Jurkat, Clone E6-1 (cell line): ENCODE results near the gene CPZ.
"Not testable (repeated sequence)": the region's sequence is repeated elsewhere in the genome, so short reads cannot be mapped to it uniquely, and the experiment has no call there.

Source experiments
- DNase-seq: peaks from one replicate; pipeline ENCODE4 v3.0.0-alpha.2; 2011; ENCODE audit warnings: low read depth, low spot score
- H3K4me3 ChIP-seq: 2 replicates; pipeline ENCODE4 v1.5.1; 2011; ENCODE audit warnings: mild to moderate bottlenecking, low read length, control low read depth, moderate library complexity

The CPZ gene

DNA sequence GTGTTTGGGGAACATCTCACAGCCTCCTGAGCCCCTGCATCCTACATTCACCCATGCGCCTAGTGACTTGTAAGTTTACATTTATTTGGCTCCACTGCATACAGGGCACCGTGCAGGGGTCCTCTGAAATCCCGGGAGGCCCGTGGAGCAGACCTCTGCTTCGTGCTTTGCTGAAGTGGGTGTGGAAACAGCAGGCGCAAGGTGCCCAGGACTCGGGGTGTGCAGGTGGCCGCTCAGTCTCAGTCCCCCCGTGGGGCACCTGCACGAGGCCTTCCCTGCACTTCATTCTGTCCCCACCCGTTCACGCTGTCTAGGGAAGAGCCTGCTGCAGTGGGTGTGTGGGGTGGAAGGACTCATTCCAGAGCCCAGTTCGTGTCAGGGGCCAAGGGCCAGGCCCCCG is 28.6 kb downstream of the CPZ start:
- not testable (repeated sequence) for DNase-seq, H3K4me3 ChIP-seq

DNA sequence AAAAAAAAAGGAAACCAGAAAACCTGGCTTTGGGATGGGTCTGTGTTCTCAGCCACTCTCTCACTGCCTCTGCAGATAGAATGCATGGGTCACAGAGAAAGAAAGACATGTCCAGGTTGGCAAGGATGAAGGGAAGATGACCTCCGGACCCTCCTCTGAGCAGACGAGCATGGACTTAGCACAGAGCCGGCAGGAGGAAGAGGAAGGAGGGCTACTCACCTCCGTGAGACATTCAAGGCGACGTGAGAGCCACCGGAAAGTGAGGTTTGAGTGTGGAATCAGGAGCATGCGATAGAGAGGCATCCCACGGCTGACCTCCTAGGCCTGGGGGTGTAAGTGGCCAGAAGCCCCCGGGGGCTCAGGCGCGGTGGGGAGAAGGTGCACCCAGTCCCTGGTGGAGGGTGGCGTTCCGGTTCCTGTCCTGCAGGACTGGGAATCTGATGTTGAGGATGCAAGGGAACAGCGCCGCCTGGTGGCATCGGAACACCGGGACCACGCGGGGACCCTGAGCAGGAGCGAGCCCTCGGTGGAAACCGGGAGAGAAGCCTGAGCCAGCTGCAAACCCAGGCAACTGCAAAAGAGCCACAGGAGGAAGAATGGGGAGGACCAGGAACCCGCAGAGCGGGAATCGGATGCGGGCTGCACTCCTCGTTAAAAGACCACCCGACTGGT is 32.2 kb downstream of the CPZ start:
- DNase-seq, H3K4me3 ChIP-seq: not testable (repeated sequence)

- H3K4me3 ChIP-seq, DNase-seq: not testable (repeated sequence)
These were observed 37.8 kb downstream of the CPZ start for GRCh38 chr4:8630240-8630905.

GRCh38 chr4:8631896-8632295 is 39.3 kb downstream of the CPZ start:
- DNase-seq, H3K4me3 ChIP-seq: not testable (repeated sequence)

GRCh38 chr4:8634773-8635172 is 42.2 kb downstream of the CPZ start:
- DNase-seq, result not testable (repeated sequence)

DNA sequence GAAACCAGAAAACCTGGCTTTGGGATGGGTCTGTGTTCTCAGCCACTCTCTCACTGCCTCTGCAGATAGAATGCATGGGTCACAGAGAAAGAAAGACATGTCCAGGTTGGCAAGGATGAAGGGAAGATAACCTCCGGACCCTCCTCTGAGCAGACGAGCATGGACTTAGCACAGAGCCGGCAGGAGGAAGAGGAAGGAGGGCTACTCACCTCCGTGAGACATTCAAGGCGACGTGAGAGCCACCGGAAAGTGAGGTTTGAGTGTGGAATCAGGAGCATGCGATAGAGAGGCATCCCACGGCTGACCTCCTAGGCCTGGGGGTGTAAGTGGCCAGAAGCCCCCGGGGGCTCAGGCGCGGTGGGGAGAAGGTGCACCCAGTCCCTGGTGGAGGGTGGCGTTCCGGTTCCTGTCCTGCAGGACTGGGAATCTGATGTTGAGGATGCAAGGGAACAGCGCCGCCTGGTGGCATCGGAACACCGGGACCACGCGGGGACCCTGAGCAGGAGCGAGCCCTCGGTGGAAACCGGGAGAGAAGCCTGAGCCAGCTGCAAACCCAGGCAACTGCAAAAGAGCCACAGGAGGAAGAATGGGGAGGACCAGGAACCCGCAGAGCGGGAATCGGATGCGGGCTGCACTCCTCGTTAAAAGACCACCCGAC is 43.5 kb downstream of the CPZ start:
- DNase-seq, H3K4me3 ChIP-seq: not testable (repeated sequence)

More at GRCh38 chr4:8634773-8635172, 42.2 kb downstream of the CPZ start:
- not testable (repeated sequence) for H3K4me3 ChIP-seq

DNA sequence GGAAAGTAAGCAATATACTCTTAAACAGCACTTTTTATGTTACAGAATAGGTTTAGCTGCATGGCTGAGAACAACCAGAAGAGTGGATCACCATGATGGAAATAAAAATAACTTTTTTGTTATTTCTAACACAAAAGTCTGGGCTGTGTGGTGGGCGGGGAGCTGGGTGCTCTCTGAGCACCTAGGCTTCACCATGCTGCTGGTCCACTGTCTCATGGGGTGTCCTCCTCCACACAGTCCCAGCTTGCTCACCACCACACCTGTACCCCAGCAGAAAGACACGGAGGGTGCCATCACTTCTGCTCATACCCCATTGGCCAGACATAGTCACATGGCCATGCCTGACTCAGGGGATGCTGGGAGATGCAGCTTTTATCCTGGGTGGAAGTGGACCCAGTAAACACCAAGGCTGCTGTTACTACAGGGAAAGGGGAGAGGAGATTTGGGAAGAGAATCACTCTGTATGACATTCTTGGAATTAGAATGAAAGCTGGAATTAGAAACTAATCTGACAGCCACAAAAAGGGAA is 45.0 kb downstream of the CPZ start:
- no peak overlapping the region for H3K4me3 ChIP-seq
- DNase-seq, result no peak

DNA sequence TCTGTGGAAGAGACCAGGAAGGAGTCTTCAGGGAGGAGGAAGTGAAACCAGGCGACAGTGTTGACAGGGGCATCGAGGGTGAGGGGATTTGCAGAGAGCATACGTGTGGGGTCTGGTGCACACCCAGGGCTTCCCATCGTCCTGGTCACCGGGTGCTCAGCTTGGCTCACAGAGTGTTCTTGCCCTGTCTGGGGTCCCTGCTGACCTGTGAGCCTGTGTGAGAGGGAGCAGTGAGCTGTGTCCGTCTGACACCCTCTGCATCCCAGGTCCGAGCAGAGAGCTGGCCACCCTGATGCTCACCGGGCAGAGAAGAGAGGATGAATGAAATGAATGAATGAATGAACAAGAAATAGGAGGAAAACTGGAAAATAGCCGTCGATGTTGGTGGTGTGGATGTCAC is 46.5 kb downstream of the CPZ start:
- no peak for DNase-seq
- H3K4me3 ChIP-seq, result no peak overlapping the region

DNA sequence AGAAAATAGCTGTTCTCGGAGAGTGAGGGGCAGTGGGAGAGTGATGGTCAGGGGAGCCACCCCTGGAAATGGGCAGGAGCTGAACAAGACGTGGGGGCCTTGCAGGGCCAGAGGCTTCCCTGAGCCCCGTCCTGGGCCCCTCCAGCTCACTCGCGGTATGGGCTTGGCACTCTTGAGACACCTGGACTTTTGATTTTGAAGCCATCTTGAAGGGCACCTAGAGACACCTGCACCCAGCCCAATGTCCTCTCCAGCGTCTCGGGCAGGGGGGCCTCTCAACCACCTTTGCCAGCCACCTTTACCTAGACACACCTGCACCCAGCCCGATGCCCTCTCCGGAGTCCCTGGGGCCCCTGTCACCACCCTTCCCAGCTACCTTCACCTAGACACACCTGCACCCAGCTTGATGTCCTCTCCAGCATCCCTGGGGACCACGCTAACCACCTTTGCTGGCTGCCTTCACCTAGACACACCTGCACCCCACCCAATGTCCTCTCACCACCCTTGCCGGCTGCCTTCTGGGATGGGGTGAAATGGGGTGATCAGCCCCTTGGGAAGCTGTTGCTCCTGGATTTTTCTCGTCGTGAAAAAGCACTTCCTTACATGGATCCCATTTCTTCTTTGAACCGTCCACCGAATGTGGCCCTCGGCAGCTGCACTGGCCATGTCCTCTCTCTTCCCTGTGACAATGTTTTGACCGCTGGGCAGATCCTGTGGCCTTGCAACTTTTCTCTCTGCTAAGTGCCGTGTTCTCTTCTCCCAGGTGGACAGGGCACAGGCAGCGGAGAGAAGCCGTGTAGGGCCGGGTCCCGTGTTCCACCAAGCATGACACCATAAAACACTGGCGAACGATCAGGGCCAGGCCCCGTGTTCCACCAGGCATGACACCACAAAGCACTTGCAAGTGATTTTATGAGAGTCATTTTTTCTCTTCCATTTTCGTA is 47.5 kb downstream of the CPZ start:
- no peak for DNase-seq
- no peak overlapping the region for H3K4me3 ChIP-seq

GRCh38 chr4:8640816-8641215 is 48.3 kb downstream of the CPZ start:
- no peak overlapping the region for H3K4me3 ChIP-seq
- DNase-seq, result no peak

- no peak overlapping the region for H3K4me3 ChIP-seq
- DNase-seq, result no peak
These were observed 48.7 kb downstream of the CPZ start for GRCh38 chr4:8641256-8641655.

DNA sequence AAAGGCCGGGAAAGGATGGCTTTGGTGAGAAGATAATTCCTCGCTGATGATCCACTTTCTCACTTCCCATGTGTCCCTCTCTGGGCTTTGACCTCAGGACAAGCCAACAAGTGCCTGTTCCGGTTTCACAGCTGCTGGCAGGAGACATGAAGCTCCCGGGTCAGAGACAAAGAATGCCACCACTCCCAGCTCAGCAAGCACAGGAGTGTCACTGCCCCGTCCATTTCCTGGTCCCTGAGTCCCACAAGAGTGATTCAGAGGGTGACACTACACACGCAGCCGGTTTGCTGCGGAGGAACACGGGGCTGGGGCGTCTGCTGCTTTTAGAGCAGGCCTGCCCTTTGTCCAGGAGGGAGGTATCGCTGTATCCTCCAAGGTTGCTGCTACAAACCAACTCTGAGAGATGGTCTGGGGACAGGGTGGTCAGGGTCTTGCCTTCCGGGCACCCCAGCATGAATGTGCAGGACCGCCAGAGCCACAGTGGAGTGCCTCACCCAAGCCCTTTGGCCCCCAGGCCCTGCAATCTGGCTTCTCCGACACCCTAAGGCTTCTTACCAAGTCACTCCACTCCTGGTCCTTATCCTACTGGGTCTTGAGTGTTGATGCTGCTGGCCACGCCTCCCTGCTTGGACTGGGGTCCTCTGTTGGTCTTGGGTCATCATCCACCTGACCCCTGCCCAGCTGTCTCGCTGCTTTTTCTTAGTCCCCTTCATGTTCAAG is 49.5 kb downstream of the CPZ start:
- H3K4me3 ChIP-seq, result no peak overlapping the region
- no peak for DNase-seq

GRCh38 chr4:8642651-8643321 is 50.2 kb downstream of the CPZ start:
- no peak overlapping the region for H3K4me3 ChIP-seq
- no peak for DNase-seq

GRCh38 chr4:8643441-8643840 is 50.9 kb downstream of the CPZ start:
- H3K4me3 ChIP-seq, result no peak overlapping the region
- DNase-seq, result no peak

DNA sequence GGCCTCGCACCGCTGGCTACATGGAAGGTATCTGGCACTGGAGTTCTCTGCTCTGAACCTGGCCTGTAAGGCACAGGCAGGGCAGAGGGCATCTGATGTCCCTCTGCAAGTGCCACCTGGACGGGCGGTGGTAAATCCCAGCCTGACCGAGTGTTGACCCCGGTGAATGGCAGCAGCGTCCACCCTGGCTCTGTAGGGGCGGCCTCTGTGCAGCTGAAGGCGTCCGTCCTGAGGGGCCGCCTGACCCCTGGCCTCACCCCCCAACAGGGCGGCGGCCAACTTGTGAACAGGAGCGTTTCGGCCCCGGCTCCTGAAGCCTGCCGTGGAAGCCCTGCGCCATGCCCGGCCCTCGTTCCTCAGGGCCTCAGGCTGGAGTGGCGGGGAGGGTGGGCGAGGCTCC is 51.4 kb downstream of the CPZ start:
- no peak for DNase-seq
- no peak overlapping the region for H3K4me3 ChIP-seq

DNA sequence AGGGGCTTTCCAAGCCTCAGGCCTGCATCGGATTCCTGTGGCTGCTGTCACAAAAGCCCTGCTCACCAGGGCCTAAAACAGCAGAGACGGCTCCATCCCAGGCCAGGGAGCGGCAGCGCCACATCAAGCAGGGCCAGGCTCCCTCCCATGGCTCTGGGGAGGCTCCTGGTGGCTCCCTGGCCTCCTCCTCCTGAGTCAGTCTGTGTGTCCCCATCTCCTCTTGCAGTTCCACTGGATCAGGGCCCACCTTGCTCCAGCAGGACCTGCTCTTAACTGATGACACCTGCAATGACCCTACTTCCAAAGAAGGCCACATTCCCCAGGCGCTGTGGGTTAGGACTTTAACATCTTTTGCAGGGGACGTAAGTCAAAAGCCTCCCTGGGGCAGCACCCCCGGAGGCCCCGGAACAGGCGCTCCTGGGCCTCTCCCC is 51.9 kb downstream of the CPZ start:
- no peak for DNase-seq
- H3K4me3 ChIP-seq, result no peak overlapping the region

DNA sequence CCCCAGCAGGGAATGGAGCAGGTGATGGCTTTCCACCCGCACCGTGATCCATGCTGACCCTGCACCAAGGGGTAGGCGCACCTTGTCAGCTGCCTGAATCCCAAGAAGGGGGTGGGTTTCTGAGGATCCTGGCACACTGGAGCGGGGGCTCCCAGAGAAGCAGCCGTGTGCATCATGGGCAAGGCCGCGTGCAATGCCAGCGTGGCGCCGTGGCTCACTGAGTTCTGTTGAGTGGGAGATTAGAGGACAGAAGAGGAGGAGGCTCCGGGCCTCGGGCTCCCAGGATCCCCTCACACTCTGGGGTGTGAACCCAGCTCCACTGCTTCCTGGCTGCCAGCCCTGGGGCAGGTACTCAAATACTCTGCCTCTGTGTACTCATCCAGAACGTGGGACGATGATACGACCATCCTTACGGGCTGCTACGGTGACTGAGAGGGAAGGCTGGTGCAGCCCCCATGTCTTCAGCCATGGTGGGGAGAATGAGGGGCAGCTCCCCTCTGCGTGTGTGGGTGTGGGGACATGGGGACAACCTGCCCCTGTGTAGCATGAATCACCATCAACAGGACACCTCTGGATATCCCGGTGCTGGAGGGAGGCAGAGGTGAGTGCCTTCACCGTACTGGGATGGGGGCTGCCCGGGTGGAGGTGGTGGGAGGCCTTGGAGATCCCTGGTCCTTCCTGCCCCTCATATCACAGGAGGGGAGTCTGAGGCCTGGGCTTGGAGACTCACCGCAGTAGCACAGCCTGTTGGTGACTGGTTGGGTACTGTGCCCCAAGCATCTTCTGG is 52.6 kb downstream of the CPZ start:
- H3K4me3 ChIP-seq, result no peak overlapping the region
- DNase-seq, result no peak
